ENCODE measurements around the gene FAM8A1. TPM values are rescaled to one million over a fixed set of nuclear protein-coding genes. Genes with fewer than 3 reads are reported as not detected.
"Not testable (repeated sequence)": the region's sequence is repeated elsewhere in the genome, so short reads cannot be mapped to it uniquely, and the experiment has no call there.

The FAM8A1 gene
- total and polyA plus RNA-seq, 2 donors (not counting 3 experiments of a cell fraction or from before 2014, with no cell fraction given), result 4.8 to 11.3 TPM

DNA sequence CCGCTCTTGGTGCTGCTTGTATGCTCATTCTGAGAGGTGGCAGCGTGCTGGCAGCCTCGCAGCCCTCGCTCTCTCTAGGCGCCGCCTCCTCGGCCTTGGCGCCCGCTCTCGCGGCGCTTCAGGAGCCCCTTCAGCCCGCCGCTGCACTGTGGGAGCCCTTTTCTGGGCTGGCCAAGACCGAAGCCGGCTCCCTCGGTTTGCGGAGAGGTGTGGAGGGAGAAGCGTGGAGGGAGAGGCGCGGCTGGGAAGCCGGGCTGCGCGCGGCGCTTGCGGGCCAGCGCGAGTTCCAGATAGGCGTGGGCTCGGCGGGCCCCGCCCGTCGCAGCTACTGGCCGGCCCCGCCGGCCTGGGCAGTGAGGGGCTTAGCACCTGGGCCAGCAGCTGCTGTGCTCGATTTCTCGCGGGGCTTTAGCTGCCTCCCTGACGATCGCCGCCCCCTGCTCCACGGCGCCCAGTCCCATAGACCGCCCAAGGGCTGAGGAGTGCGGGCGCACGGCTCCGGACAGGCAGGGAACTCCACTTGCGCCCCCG is 19.5 kb upstream of the FAM8A1 start:
- Histone ChIP-seq H3K4me3 (replicated peaks in 1 of 3; ENCODE audit: insufficient read depth in 1 of 3, low read depth in 1 of 3, low read length in 3 of 3) (peak overlapping the region; percentile 51 to 68 (median 61)), H3K9me1 (replicated peaks; ENCODE audit: control insufficient read depth, extremely low read depth, insufficient read depth, low read length) (no peaks in the 10 kb centered on the region), H3K9ac (replicated peaks; ENCODE audit: extremely low read depth, insufficient read depth, low read length) (peak overlapping the region; percentile 69), H3K27ac (ENCODE audit: insufficient read depth, low read depth, low read length) (no peak overlapping the region), H3K4me1 (ENCODE audit: control insufficient read depth, extremely low read depth, insufficient read depth, low read length) (peaks cover 8% of the 10 kb centered on the region), H3K9me3 (replicated peaks; ENCODE audit: control insufficient read depth, insufficient read depth, low read length) (no peaks in the 10 kb centered on the region), H4K20me1 (replicated peaks; ENCODE audit: control insufficient read depth, extremely low read depth, insufficient read depth, low read length) (no peaks in the 10 kb centered on the region), H3K4me2 (ENCODE audit: insufficient read depth, low read length) (peak overlapping the region; percentile 76), H3K27me3 (ENCODE audit: control insufficient read depth in 2 of 2, insufficient read depth in 2 of 2, low read length in 2 of 2) (peaks cover 0 to 2% of the 10 kb centered on the region in 2 experiments), H2AFZ (ENCODE audit: low read depth, low read length) (peak overlapping the region; percentile 88), H3K79me2 (ENCODE audit: control insufficient read depth, insufficient read depth, low read length) (no peaks in the 10 kb centered on the region), H3K36me3 (ENCODE audit: control insufficient read depth in 2 of 2, extremely low read depth in 1 of 2, insufficient read depth in 2 of 2, low read length in 2 of 2) (no peaks in the 10 kb centered on the region)
- no TSS peak for BruUV-seq (replicated peaks)
- ChIA-PET POLR2A (interaction anchor here (1.2 kb wide), 1 partner anchor 90 kb away, joined by 4 read pairs; no protein-coding TSS in a partner anchor), CTCF (interaction anchor here (1.1 to 1.6 kb wide), 2 partner anchors 107 to 223 kb away, joined by 3 to 4 read pairs; no protein-coding TSS in a partner anchor)
- dilution Hi-C loops (cut with MboI; ENCODE audit: extremely low pct_ligation_motif_present, low sequenced_read_pairs), result no loop called here
- TF ChIP-seq FOS (IDR thresholded peaks at IDR 0.05; ENCODE audit: borderline replicate concordance, insufficient read depth, low read length), result no peak
- no peak for TF ChIP-seq POLR2AphosphoS5 (IDR thresholded peaks at IDR 0.05; ENCODE audit: insufficient read depth, low read depth, low read length)
- no peak for TF ChIP-seq POLR2A (IDR thresholded peaks at IDR 0.05; ENCODE audit: low read depth, low read length)
- TF ChIP-seq EZH2 (IDR thresholded peaks at IDR 0.05; ENCODE audit: borderline replicate concordance, low read depth, low read length, severe bottlenecking), result no peak
- no peak for TF ChIP-seq MYC (IDR thresholded peaks at IDR 0.05; ENCODE audit: low read depth, low read length)
- TF ChIP-seq, protein P1, sequence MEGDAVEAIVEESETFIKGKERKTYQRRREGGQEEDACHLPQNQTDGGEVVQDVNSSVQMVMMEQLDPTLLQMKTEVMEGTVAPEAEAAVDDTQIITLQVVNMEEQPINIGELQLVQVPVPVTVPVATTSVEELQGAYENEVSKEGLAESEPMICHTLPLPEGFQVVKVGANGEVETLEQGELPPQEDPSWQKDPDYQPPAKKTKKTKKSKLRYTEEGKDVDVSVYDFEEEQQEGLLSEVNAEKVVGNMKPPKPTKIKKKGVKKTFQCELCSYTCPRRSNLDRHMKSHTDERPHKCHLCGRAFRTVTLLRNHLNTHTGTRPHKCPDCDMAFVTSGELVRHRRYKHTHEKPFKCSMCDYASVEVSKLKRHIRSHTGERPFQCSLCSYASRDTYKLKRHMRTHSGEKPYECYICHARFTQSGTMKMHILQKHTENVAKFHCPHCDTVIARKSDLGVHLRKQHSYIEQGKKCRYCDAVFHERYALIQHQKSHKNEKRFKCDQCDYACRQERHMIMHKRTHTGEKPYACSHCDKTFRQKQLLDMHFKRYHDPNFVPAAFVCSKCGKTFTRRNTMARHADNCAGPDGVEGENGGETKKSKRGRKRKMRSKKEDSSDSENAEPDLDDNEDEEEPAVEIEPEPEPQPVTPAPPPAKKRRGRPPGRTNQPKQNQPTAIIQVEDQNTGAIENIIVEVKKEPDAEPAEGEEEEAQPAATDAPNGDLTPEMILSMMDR (IDR thresholded peaks at IDR 0.05; ENCODE audit: extremely low read depth in 1 of 2, insufficient read depth in 1 of 2, low read depth in 1 of 2, low read length in 2 of 2), result no peak
- TF ChIP-seq, protein P2, sequence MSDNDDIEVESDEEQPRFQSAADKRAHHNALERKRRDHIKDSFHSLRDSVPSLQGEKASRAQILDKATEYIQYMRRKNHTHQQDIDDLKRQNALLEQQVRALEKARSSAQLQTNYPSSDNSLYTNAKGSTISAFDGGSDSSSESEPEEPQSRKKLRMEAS (IDR thresholded peaks at IDR 0.05; ENCODE audit: insufficient read depth, insufficient read length), result no peak
- TF ChIP-seq GATA2 (IDR thresholded peaks at IDR 0.05; ENCODE audit: insufficient read depth, insufficient read length, low read depth, low read length), result no peak
- DNase-seq (ENCODE audit: low read depth, low spot score) (peak; percentile 49), FAIRE-seq (no peak)
- intact Hi-C loops (cut with micrococcal nuclease), result no loop called here

DNA sequence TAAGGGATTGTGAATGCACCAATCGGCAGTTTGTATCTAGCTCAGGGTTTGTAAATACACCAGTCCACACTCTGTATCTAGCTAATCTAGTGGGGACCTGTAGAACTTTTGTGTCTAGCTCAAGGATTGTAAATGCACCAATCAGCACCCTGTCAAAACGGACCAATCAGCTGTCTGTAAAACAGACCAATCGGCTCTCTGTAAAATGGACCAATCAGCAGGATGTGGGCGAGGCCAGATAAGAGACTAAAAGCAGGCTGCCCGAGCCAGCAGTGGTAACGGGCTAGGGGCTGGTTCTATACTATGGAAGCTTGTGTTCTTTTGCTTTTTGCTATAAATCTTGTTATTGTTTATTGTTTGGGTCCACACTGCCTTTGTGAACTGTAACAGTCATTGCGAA is 18.8 kb upstream of the FAM8A1 start:
- H4K20me1 ChIP-seq (replicated peaks; ENCODE audit: control insufficient read depth, extremely low read depth, insufficient read depth, low read length); H3K79me2 ChIP-seq (ENCODE audit: control insufficient read depth, insufficient read depth, low read length); H3K36me3 ChIP-seq (ENCODE audit: control insufficient read depth in 2 of 2, extremely low read depth in 1 of 2, insufficient read depth in 2 of 2, low read length in 2 of 2); H3K9me1 ChIP-seq (replicated peaks; ENCODE audit: control insufficient read depth, extremely low read depth, insufficient read depth, low read length); H3K27me3 ChIP-seq (ENCODE audit: control insufficient read depth in 2 of 2, insufficient read depth in 2 of 2, low read length in 2 of 2); DNase-seq (ENCODE audit: low read depth, low spot score); H2AFZ ChIP-seq (ENCODE audit: low read depth, low read length); H3K9ac ChIP-seq (replicated peaks; ENCODE audit: extremely low read depth, insufficient read depth, low read length); intact Hi-C loops (cut with micrococcal nuclease); H3K4me3 ChIP-seq (replicated peaks in 1 of 3; ENCODE audit: insufficient read depth in 1 of 3, low read depth in 1 of 3, low read length in 3 of 3); dilution Hi-C loops (cut with MboI; ENCODE audit: extremely low pct_ligation_motif_present, low sequenced_read_pairs); H3K27ac ChIP-seq (ENCODE audit: insufficient read depth, low read depth, low read length); FAIRE-seq; H3K4me1 ChIP-seq (ENCODE audit: control insufficient read depth, extremely low read depth, insufficient read depth, low read length); H3K9me3 ChIP-seq (replicated peaks; ENCODE audit: control insufficient read depth, insufficient read depth, low read length); H3K4me2 ChIP-seq (ENCODE audit: insufficient read depth, low read length); BruUV-seq (replicated peaks); CTCF ChIA-PET: not testable (repeated sequence)
- POLR2A ChIA-PET, result interaction anchor here (1.2 kb wide), 1 partner anchor 90 kb away, joined by 4 read pairs; no protein-coding TSS in a partner anchor
